Measurements from ENCODE around the gene LIMK1.

The LIMK1 gene

GRCh38 chr7:74056096-74056915 is 27.3 kb upstream of the LIMK1 start:
- no peak for DNase-seq (ENCODE audit: low read depth, low spot score)

GRCh38 chr7:74057216-74057925 is 26.2 kb upstream of the LIMK1 start:
- no peak for DNase-seq (ENCODE audit: low read depth, low spot score)

DNA sequence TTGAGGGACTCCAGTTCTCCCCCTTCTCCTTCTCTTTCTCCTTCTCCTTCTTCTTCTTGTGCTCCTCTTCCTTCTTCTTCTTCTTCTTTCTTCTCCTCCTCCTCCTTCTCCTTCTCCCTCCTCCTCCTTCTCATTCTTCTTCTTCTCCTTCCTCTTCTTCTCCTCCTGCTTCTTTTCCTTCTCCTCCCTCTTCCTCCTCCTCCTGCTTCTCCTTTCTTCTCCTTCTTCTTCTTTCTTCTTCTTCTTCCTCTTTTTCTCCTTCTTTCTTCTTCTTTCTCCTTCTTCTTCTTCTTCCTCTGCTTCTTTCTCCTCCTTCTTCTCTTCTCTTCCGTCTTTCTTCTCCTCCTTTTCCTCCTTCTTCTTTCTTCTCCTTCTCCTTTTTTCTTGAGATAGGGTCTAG is 25.6 kb upstream of the LIMK1 start:
- DNase-seq (ENCODE audit: low read depth, low spot score): no peak

DNA sequence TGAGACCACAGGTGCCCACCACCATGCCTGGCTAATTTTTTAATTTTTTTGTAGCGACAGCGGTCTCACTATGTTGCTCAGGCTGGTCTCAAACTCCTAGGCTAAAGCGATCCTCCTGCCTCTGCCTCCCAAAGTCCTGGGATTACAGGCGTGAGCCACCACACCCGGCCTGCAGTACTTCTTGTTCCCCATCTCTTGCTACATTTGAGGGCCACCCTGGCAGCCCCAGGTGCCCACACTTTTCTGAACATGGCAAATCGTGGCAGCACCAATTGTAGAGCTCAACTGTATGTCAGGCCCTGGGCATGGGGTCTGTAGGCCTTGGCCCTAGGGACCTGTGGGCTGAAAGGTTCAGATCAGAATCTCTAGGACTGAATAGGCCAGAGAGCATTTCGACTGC is 25.1 kb upstream of the LIMK1 start:
- no peak for DNase-seq (ENCODE audit: low read depth, low spot score)

DNA sequence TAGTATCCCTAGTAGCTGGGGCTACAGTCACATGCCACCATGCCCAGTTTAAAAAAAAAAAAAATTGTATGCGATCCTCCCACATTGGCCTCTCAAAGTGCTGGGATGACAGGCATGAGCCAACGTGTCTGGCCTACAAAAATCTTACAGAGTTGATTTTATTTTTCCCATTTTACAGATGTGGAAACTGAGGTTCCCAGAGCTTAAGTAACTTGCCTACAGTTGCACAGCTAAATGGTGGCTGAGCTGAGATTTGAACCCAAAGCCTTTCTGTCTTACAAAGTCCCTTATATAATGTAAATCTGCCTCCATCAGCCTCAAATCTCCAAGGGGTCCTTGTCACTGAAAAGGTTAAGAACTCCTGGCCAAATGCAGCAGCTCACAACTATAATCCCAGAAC is 24.6 kb upstream of the LIMK1 start:
- DNase-seq (ENCODE audit: low read depth, low spot score): no peak

- DNase-seq (ENCODE audit: low read depth, low spot score): no peak
Measured at GRCh38 chr7:74059681-74060588, 23.7 kb upstream of the LIMK1 start.

GRCh38 chr7:74061840-74062539 is 21.6 kb upstream of the LIMK1 start:
- DNase-seq (ENCODE audit: low read depth, low spot score): peak; percentile 28

DNA sequence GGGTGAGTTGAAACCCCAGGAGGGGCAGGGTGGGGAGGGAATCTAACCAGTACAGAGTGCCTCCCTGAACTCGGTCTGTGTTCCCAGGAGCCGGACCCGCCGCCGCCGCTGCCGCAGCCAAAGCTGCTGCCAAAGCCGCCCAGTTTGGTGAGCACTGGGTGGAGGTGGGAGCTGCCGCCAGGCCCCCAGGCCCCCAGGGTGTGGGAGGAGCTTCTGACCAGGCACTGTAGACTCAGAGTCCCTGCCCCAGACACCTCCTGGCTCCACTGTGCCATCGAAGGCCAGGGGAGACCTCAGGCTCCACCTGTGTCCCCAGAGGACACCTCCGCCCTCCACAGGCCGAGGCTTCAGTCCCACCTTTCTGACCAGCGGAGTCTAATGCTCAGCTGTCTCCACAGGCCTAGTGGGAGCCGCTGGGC is 20.4 kb upstream of the LIMK1 start:
- DNase-seq (ENCODE audit: low read depth, low spot score): no peak

GRCh38 chr7:74063646-74064045 is 20.0 kb upstream of the LIMK1 start:
- DNase-seq (ENCODE audit: low read depth, low spot score): no peak

DNA sequence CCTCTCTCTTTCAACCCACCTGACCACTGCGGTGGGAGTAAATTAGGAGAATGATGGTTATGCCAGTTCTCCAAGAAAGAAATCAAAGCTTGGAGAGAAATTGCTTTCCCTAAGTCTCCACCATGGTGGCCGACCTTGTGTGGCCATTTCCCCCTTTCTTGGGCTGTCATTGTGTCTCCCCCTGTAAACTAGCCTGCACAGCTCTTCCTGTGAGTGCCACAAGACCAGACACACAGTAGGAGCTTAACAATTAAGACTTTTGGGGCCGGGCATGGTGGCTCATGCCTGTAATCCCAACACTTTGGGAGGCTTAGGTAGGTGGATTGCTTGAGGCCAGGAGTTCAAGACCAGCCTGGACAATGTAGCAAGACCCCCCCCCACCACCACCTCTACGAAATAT is 18.9 kb upstream of the LIMK1 start:
- no peak for DNase-seq (ENCODE audit: low read depth, low spot score)

GRCh38 chr7:74066626-74067025 is 17.0 kb upstream of the LIMK1 start:
- DNase-seq (ENCODE audit: low read depth, low spot score): no peak

- no peak for DNase-seq (ENCODE audit: low read depth, low spot score)
Measured at GRCh38 chr7:74068378-74069085, 15.1 kb upstream of the LIMK1 start.

DNA sequence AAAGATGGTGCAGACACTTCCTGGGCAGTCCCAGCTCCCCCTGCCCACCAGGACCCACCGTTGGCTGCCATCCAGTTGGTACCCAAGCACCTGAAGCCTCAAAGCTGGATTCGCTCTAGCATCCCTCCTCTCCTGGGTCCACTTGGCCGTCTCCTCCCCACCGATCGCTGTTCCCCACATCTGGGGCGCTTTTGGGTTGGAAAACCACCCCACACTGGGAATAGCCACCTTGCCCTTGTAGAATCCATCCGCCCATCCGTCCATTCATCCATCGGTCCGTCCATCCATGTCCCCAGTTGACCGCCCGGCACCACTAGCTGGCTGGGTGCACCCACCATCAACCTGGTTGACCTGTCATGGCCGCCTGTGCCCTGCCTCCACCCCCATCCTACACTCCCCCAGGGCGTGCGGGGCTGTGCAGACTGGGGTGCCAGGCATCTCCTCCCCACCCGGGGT is 14.5 kb upstream of the LIMK1 start:
- DNase-seq (ENCODE audit: low read depth, low spot score): no peak

DNA sequence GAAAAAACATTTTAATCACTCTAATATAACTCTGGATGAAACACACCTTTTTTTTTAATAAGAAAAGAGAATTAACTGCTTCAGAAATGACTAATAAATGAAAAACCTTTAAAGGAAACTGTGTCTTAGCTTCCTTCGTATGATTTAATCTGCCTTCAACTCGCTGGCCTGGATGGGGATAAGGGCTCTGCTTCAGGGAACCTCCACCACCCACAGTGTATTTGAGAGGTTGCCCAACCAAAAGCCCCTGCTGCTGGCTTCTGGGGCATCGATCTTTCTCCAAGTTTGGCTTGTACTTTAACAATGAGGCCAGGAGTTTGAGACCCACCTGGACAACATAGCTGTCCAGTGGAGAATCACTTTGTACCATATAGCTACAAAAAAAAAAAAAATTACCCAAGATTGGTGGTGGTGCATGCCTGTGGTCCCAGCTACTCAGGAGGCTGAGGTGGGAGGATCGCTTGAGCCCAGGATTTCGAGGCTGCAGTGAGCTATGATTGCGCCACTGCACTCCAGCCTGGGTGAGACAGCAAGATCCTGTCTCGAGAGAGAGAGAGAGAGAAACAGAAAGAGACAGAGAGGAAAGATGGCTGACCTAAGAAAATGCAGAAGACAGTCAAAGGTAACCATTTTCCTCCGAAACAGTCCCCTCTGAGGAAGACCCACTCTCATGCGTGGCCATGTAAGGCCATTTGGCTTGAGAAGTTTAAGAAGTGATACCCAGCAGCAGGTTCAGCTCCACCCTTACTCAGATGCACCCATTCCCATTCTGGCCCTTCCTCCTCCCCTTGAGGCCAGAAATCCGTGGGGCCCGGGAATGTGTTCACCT is 13.6 kb upstream of the LIMK1 start:
- no peak for DNase-seq (ENCODE audit: low read depth, low spot score)

- DNase-seq (ENCODE audit: low read depth, low spot score): no peak
Measured at GRCh38 chr7:74070619-74070921, 13.0 kb upstream of the LIMK1 start.

DNA sequence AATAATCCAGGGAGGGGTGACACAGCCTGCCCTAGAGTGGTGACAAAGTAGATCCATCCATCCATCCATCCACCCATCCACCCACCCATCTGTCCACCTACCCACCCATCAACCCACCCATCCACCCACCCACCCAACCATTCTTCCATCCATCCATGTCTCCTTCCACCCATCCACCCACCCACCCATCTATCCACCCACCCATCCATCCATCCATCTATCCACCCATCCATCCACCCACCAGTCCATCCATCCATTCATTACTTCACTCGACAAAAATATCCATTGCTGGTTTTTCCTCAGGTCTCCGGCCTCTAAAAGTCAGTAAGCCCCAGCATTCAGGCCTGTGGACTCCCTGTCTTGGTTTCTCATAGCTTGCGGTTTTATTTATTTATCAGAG is 12.5 kb upstream of the LIMK1 start:
- no peak for DNase-seq (ENCODE audit: low read depth, low spot score)

DNA sequence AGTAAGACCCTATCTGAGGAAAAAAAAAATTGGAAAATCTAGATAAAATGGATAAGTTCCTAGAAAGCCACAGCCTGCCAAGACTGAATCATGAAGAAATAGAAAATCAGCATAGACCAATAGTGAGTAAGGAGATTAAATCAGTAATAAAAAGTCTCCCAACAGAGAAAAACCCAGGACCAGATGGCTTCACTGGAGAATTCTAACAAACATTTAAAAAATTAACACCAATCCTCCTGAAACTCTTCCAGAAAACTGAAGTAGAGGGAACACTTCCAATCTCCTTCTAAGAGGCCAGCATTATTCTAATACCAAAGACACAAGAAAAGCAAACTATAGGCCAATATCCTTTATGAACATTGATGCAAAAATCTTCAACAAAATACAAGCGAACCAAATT is 8.8 kb upstream of the LIMK1 start:
- no peak for DNase-seq (ENCODE audit: low read depth, low spot score)

DNA sequence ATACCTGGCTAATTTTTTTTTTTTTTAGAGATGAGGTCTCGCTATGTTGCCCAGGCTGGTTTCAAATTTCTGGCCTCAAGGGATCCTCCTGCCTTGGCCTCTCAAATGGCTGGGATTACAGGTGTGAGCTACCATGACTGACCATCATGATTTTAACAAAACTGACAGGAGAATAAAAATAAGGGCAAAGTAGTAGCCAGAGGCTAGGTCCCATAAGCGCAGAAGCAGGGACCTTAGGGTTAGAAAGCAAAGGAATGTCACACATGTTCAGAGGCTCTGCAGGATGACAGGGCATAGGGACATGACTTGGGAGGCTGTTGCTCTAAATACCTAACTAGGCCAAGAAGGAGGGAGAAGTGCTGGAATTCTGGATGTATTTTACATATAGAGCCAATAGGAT is 5.1 kb upstream of the LIMK1 start:
- no peak for DNase-seq (ENCODE audit: low read depth, low spot score)

- DNase-seq (ENCODE audit: low read depth, low spot score): no peak
Measured at GRCh38 chr7:74082770-74083116, 861 bp upstream of the LIMK1 start.
